BJ (cell line): ENCODE measurements around the gene CCNYL1. TPM values are rescaled to one million over a fixed set of nuclear protein-coding genes. Genes with fewer than 3 reads are reported as not detected.

Experiments used
- CTCF ChIA-PET: fragments of 350-600 bp; formaldehyde crosslinking; extraction: SDS; loops from one replicate; lab custom pipeline; 2021; ENCODE audit warnings: antibody characterized with exemption, inconsistent platforms; lab: Yijun Ruan, JAX
- POLR2A ChIA-PET: fragments of 300-600 bp; sonication (Branson Sonifier 250); formaldehyde crosslinking; extraction: SDS; loops from one replicate; lab custom pipeline; 2021; ENCODE audit warnings: antibody characterized with exemption; lab: Charles Lee
- DNase-seq: peaks from one replicate; pipeline ENCODE4 v3.0.0-alpha.2; 2011; ENCODE audit warnings: low read depth
- H3K27me3 ChIP-seq: 2 replicates; pipeline ENCODE4 v1.6.0; 2011; ENCODE audit warnings: low read length; ENCODE audit not compliant: control insufficient read depth, insufficient read depth
- H3K36me3 ChIP-seq: 2 replicates; pipeline ENCODE4 v1.5.1; 2011; ENCODE audit warnings: low read length; ENCODE audit not compliant: control insufficient read depth, insufficient read depth
- H3K4me3 ChIP-seq: 2 replicates; pipeline ENCODE4 v1.5.1; 2011; ENCODE audit warnings: low read depth, mild to moderate bottlenecking, control low read depth, low read length
- polyA plus RNA-seq: library from polyadenylated mRNA; depleted of rRNA; stranded (reverse); fragments of >200 nt; gene quantifications from 2 replicates; pipeline ENCODE4 v1.2.3, GENCODE V29; 2011
- TF ChIP-seq, protein P1 (sequence below): IDR thresholded peaks from 2 replicates; pipeline ENCODE4 v1.5.1; 2011; ENCODE audit warnings: low read depth, mild to moderate bottlenecking, control low read depth, inconsistent platforms, low read length, moderate library complexity; ENCODE audit not compliant: insufficient read depth

Gene CCNYL1
- polyA plus RNA-seq, 1 experiment, result 9.6 TPM

DNA sequence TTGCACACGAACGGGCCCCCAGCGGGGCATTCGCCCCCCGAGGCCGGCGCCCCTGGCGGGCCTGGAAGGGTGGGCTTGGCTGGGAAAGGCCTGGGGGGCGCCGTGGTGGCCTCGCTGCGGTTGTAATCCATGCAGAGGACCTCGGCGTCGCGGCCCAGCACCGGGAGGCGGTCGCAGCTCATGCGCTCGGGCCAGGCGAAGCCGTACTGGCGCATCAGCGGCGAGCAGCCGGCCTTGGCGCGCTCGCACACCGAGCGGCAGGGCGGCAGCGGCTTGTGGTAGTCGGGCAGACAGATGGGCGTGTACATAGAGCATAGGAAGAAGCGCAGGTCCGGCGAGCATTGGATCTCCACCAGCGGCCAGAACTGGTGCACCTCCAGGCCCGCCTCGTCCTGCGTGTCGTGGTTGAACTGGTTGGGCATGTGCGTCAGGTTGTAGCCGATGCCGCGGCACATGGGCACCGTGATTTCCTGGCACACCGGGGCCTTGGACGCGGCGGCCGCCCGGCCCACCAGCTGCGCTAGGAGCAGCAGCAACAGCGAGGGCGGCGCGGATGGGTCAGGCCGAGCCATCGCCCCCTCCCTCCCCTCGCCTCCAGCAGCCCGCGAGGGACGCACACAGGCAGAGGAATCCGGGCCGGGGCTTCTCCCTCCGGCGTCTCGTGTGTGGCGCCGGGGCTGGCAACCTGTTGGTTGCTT is 56.9 kb downstream of the CCNYL1 start:
- no peak for DNase-seq
- H3K27me3 ChIP-seq, result peaks cover 1% of the 10 kb centered on the region; the same call in 1 of the 2 replicates
- ChIA-PET CTCF (interaction anchor here (0.8 to 2.8 kb wide), 6 partner anchors 113 to 302 kb away, joined by 3 to 13 read pairs (median 5); no protein-coding TSS in a partner anchor), POLR2A (interaction anchor here (0.7 kb wide), 1 partner anchor 272 kb away, joined by 3 read pairs; no protein-coding TSS in a partner anchor)
- peak overlapping the region; percentile 65 for H3K4me3 ChIP-seq
- H3K36me3 ChIP-seq, result no peaks in the 10 kb centered on the region
- TF ChIP-seq, protein P1, sequence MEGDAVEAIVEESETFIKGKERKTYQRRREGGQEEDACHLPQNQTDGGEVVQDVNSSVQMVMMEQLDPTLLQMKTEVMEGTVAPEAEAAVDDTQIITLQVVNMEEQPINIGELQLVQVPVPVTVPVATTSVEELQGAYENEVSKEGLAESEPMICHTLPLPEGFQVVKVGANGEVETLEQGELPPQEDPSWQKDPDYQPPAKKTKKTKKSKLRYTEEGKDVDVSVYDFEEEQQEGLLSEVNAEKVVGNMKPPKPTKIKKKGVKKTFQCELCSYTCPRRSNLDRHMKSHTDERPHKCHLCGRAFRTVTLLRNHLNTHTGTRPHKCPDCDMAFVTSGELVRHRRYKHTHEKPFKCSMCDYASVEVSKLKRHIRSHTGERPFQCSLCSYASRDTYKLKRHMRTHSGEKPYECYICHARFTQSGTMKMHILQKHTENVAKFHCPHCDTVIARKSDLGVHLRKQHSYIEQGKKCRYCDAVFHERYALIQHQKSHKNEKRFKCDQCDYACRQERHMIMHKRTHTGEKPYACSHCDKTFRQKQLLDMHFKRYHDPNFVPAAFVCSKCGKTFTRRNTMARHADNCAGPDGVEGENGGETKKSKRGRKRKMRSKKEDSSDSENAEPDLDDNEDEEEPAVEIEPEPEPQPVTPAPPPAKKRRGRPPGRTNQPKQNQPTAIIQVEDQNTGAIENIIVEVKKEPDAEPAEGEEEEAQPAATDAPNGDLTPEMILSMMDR, result no peak

DNA sequence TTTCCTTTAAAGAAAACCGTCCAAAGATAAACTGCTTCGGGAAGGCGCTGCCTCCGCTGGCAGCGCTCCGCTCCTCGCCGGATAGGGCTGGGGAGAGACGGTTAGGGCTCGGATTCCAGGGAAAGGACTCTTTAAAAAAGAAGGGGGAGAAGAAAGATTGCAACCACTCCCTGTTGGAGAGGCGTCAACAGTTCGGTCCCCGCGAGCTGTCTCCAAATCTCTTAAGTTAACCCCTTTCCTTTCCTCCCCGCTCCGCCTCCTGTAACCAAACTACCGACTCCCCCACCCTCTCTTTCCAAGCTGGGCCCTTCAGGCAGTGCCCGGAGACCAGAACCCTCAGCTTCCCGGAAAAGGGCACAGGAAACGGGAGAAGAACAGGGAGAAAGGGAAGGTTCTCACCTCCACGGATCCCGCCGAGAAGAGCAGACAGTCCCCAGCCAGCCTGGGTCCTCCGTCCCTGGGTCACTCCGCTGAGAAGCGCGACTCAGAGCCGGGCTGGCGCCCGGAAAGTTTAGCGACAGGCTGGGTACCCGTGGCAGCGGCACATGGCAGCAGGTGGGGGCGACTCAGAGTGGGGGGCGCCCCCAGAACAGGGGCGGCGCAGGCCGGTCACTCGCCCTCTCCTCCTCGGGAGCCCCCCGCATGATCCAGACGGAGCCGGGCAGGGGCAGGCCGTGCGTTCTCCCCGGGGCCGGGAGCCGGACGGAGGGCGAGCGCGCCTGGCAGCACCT is 57.6 kb downstream of the CCNYL1 start:
- TF ChIP-seq, protein P1, result 0 out of 2 replicates have a peak, but pooled peaks have one; percentile 3
- Histone ChIP-seq H3K27me3 (peaks cover 1% of the 10 kb centered on the region; the same call in 1 of the 2 replicates), H3K4me3 (peak overlapping the region; percentile 65), H3K36me3 (no peaks in the 10 kb centered on the region)
- POLR2A ChIA-PET, result interaction anchor here (0.6 to 0.7 kb wide), 2 partner anchors 35 to 271 kb away, joined by 3 to 4 read pairs; no protein-coding TSS in a partner anchor
- DNase-seq, result no peak
- CTCF ChIA-PET, result interaction anchor here (0.8 to 2.8 kb wide), 9 partner anchors 23 to 301 kb away, joined by 3 to 13 read pairs (median 4); no protein-coding TSS in a partner anchor

DNA sequence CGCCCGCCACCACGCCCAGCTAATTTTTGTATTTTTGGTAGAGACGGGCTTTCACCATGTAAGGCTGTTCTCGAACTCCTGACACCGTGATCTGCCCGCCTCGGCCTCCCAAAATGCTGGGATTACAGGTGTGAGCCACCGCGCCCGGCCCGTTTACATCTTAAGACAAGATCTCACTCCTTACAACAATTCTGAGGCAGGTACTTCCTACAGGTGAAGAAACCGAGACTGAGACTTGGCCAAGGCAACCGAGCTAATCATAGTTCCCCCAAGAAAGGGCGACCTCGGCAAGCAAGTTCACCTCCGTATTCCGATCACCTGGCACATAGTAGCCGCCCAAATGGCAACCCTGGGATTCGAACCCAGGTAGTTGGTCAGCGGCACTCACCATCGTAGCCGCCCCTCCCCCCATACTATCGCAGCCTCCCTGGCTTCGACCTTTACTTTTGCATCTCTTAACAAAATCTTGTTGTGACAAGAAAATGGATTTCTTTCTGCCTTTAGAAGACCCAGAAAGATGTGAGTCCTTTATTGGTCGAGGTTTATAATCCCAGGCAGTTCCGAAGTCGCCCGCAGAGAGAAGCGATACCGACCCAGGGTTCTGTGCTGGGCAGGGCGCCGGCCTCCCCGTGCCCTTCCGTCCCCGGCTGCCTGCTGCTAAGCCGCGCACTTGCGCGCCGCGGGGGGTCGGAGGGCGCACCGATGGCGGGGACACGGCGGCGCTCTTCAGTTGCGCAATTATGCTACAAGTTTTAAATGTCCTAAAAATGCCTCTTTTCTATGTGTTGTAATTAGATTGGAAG is 59.4 kb downstream of the CCNYL1 start:
- TF ChIP-seq, protein P1, result no peak
- Histone ChIP-seq H3K36me3 (no peaks in the 10 kb centered on the region), H3K4me3 (no peak overlapping the region), H3K27me3 (peaks cover 1% of the 10 kb centered on the region; the same call in 1 of the 2 replicates)
- ChIA-PET CTCF (interaction anchor here (1.0 to 2.8 kb wide), 4 partner anchors 108 to 292 kb away, joined by 3 to 13 read pairs (median 6); no protein-coding TSS in a partner anchor), POLR2A (no interaction called here)
- DNase-seq, result no peak

DNA sequence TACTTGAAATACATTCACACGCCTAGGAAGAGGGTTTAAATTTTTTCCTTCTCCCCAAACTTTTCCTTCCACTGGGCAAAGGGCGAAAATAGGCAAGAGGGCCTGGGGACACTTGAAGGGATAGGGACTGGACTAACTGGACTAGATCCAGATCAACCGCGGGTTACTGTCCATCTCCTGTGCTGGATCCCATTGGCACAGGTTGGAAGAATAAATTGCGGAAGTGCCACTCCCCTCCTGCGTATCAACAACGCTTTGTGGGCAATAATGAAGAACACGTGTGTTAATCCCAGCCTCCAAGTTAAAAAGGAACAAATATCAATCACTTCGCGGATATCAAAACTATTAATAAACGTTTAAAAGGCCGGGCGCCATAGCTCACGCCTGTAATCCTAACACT is 60.0 kb downstream of the CCNYL1 start:
- TF ChIP-seq, protein P1, result no peak
- H3K27me3 ChIP-seq, result no peaks in the 10 kb centered on the region
- ChIA-PET CTCF (no interaction called here), POLR2A (no interaction called here)
- H3K36me3 ChIP-seq, result no peaks in the 10 kb centered on the region
- no peak for DNase-seq
- no peak overlapping the region for H3K4me3 ChIP-seq
